Right lobe of liver (tissue), 4 donors: ENCODE data around the gene MBNL3.

Experiments used
- CTCF ChIP-seq, 4 donors: fragments of 200-600 bp in 3 of 4; fragments of 450-650 bp in 1 of 4; IDR thresholded peaks; one replicate each; pipeline versions ENCODE4 v1.5.1 to v1.8.0; 2016 to 2022; ENCODE audit warnings: antibody characterized with exemption in 4 of 4, mild to moderate bottlenecking in 2 of 4
- POLR2A ChIP-seq: fragments of 450-650 bp; IDR thresholded peaks from one replicate; pipeline ENCODE4 v1.6.1; 2017; ENCODE audit warnings: antibody characterized with exemption, mild to moderate bottlenecking
- donor health status: DM: no; HTN: no; CAD: no.
- donor health status: DM: no; HTN: no; CAD: no.
- donor health status: DM: no; HTN: yes; CAD: no.

- no peak for TF ChIP-seq CTCF (IDR thresholded peaks at IDR 0.05)
- no peak for TF ChIP-seq POLR2A
Measured at GRCh38 chrX:132364313-132364712, 124.5 kb downstream of the MBNL3 start.
